SK-N-MC (cell line): ENCODE data around the gene RDX.

ENCODE experiments used
- EZH2 ChIP-seq: fragments of 200-600 bp; sonication (generic); IDR thresholded peaks from one replicate; pipeline ENCODE4 v1.6.1; 2017; ENCODE audit warnings: antibody characterized with exemption
- POLR2AphosphoS5 ChIP-seq: IDR thresholded peaks from 2 replicates; pipeline ENCODE4 v1.6.1; 2012; ENCODE audit warnings: mild to moderate bottlenecking, low read depth, low read length, borderline replicate concordance

DNA sequence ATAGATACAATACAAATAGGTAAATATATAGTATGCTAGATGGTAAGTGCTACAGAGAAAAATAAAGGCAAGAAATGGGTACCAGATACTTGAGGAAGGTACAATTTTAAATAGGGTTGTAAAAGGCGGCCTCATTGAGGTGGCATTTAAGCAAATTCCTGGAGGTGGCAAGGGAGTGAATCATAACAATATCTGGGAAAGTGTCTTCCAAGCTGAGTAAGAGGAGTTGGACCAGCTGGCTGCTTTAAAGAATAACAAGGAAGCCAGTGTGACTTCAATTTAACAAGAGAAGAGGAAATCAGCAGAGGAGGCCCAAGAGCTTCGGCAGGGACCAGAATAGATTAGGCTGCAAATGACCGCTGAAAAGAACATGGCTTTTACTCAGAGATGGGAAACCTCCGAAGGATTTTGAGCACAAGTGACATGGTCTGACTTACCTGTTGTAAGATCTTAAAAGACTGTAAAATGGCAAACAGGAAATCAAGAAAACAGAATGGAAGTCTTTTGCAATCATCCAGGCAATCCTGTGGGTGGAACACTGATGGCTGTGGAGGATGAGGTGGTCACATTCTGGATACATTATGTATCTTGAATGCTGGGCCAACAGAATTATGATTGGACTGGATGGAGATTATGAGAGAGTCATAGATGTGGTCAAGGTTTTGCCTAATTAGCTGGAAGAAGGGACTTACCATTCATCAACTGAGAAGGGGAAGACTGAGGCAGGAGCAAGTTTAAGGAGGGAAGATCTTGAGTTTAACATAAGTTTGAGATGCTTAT, 77.2 kb downstream of the RDX start:
- TF ChIP-seq POLR2AphosphoS5 (no peak), EZH2 (no peak)
